Naive thymus-derived CD4-positive, alpha-beta T cell (primary cell): ENCODE data around the gene APCDD1L. TPM values are rescaled to one million over a fixed set of nuclear protein-coding genes. Genes with fewer than 3 reads are reported as not detected.

Experiments used
- ATAC-seq: fragments of 150-1000 bp; cut with Tn5 transposase; 2 replicates; pipeline ENCODE4 v1.10.0; 2021; ENCODE audit warnings: mild to moderate bottlenecking, moderate library complexity
- CTCF ChIA-PET: fragments of 350-600 bp; sonication (Branson Sonifier 250); formaldehyde crosslinking; loops from one replicate; lab custom pipeline; 2021; ENCODE audit warnings: antibody characterized with exemption; lab: Charles Lee
- POLR2A ChIA-PET: fragments of 350-600 bp; sonication (Branson Sonifier 250); formaldehyde crosslinking; loops from one replicate; lab custom pipeline; 2021; ENCODE audit warnings: antibody characterized with exemption, inconsistent platforms; lab: Charles Lee
- DNase-seq, 9 donors: peaks; one replicate each; pipeline versions ENCODE4 v3.0.0 to v3.0.0-alpha.2; 2020 to 2022; ENCODE audit warnings: mixed read lengths in 1 of 9
- H3K27ac ChIP-seq: one replicate; pipeline ENCODE4 v1.7.0; 2013; ENCODE audit warnings: mild to moderate bottlenecking, low read depth, low read length, moderate library complexity
- H3K27me3 ChIP-seq, 2 donors: one replicate each; pipeline ENCODE4 v1.7.0; 2013; ENCODE audit warnings: low read length in 2 of 2, mild to moderate bottlenecking in 2 of 2, moderate library complexity in 2 of 2; ENCODE audit not compliant: control insufficient read depth in 2 of 2, insufficient read depth in 2 of 2
- H3K36me3 ChIP-seq, 3 experiments: 1 replicate in 2 of 3; 2 replicates in 1 of 3; pipeline ENCODE4 v1.7.0; 2013; ENCODE audit warnings: low read length in 3 of 3, mild to moderate bottlenecking in 3 of 3, moderate library complexity in 1 of 3; ENCODE audit not compliant: insufficient read depth in 3 of 3, control insufficient read depth in 2 of 3
- H3K4me1 ChIP-seq, 2 donors: one replicate each; pipeline ENCODE4 v1.7.0; 2013; ENCODE audit warnings: low read length in 2 of 2, mild to moderate bottlenecking in 2 of 2, moderate library complexity in 1 of 2; ENCODE audit not compliant: control insufficient read depth in 2 of 2, insufficient read depth in 2 of 2
- H3K4me3 ChIP-seq: 2 replicates; pipeline ENCODE4 v1.7.0; 2013; ENCODE audit warnings: mild to moderate bottlenecking, low read length
- H3K9me3 ChIP-seq, 3 experiments: 1 replicate in 2 of 3; 2 replicates in 1 of 3; pipeline ENCODE4 v1.7.0; 2013; ENCODE audit warnings: low read length in 3 of 3; ENCODE audit not compliant: control insufficient read depth in 2 of 3
- H3K27ac Mint-ChIP-seq, 9 donors: one replicate each; pipeline ENCODE4 v1.8.0; 2020 to 2022; ENCODE audit warnings: mixed read lengths in 9 of 9, mild to moderate bottlenecking in 8 of 9, moderate library complexity in 5 of 9, inconsistent platforms in 2 of 9
- H3K27me3 Mint-ChIP-seq, 5 donors: one replicate each; pipeline ENCODE4 v1.8.0; 2021 to 2022; ENCODE audit warnings: mixed read lengths in 5 of 5, mild to moderate bottlenecking in 1 of 5
- H3K36me3 Mint-ChIP-seq, 5 donors: one replicate each; pipeline ENCODE4 v1.8.0; 2020 to 2022; ENCODE audit warnings: mixed read lengths in 5 of 5, mild to moderate bottlenecking in 3 of 5, inconsistent platforms in 1 of 5
- H3K4me1 Mint-ChIP-seq, 7 donors: one replicate each; pipeline ENCODE4 v1.8.0; 2020 to 2022; ENCODE audit warnings: mixed read lengths in 7 of 7, mild to moderate bottlenecking in 3 of 7, inconsistent platforms in 1 of 7
- H3K4me3 Mint-ChIP-seq, 10 donors: one replicate each; pipeline ENCODE4 v1.8.0; 2020 to 2022; ENCODE audit warnings: mild to moderate bottlenecking in 10 of 10, mixed read lengths in 10 of 10, moderate library complexity in 6 of 10, inconsistent platforms in 2 of 10
- H3K9me3 Mint-ChIP-seq, 11 donors: one replicate each; pipeline ENCODE4 v1.8.0; 2020 to 2022; ENCODE audit warnings: mixed read lengths in 11 of 11, mild to moderate bottlenecking in 4 of 11, inconsistent platforms in 1 of 11, moderate library complexity in 1 of 11
- intact Hi-C, 2 donors: fragments of 100-400 bp; cut with micrococcal nuclease; formaldehyde crosslinking; loops; one replicate each; pipeline ENCODE4 v1.15.1; 2023
- polyA plus RNA-seq, 2 donors: library from polyadenylated mRNA; unstranded; fragments of 300-500 nt; fragmentation: Illumina TruSeq; gene quantifications; one replicate each; pipeline ENCODE4 v1.2.3, GENCODE V29; 2021
- total RNA-seq, 6 experiments: library from RNA in 5 of 6; stranded (reverse) in 5 of 6; gene quantifications; 1 replicate in 5 of 6; 2 replicates in 1 of 6; pipeline ENCODE4 v1.2.3 and lab custom pipeline; 2021 to 2026

APCDD1L gene
- total RNA-seq = not detected
- polyA plus RNA-seq = under 1 TPM; 0.09 to 0.18 TPM
- total RNA-seq (lab: John Stamatoyannopoulos, UW) = not detected

GRCh38 chr20:58515233-58516212 lies at the start of gene APCDD1L:
APCDD1L (minus strand) TSS chr20:58515399; CDS start chr20:58514707, 692 bp downstream.
- Mint-ChIP-seq H3K27ac (no peak within 1 kb of the TSS), H3K36me3 (no peaks in the 10 kb centered on the region), H3K9me3 (no peaks in the 10 kb centered on the region), H3K27me3 (peaks cover 38 to 54% (median 43%) of the 10 kb centered on the region in 5 donors), H3K4me3 (no peak within 1 kb of the TSS), H3K4me1 (no peaks in the 10 kb centered on the region)
- ATAC-seq (no peak), DNase-seq (no peak)
- peaks cover 0 to 4% of the 10 kb centered on the region in 2 donors for H3K27me3 ChIP-seq
- H3K4me1 ChIP-seq = no peaks in the 10 kb centered on the region
- H3K9me3 ChIP-seq = no peaks in the 10 kb centered on the region
- no peak within 1 kb of the TSS for H3K27ac ChIP-seq
- intact Hi-C loops = no loop called here
- CTCF ChIA-PET = interaction anchor here (0.5 kb wide), 1 partner anchor 11 kb away, joined by 5 read pairs; no protein-coding TSS in a partner anchor
- no peak within 1 kb of the TSS for H3K4me3 ChIP-seq
- no peaks in the 10 kb centered on the region for H3K36me3 ChIP-seq
- POLR2A ChIA-PET = no interaction called here

DNA sequence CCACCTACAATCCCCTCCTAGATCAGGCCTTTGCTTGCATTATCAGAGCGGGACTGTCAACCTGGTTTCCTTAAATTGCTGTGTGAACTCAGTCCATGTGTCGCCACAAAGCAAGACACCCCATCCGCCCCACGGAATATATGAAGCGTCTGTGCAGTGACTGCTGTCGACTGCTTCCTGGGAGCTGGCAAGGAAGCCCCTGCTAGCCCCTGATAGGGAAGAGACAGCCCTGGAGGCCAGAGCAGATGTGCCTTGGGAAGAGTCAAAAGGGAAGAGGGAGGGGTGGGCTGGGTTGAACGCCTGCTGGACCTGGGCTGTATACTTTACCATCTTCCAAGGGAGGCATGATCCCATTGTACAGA lies 44.1 kb upstream of the APCDD1L start:
- H3K9me3 Mint-ChIP-seq = peaks cover 0 to 11% (median under 1%) of the 10 kb centered on the region in 11 donors
- intact Hi-C loops = no loop called here

DNA sequence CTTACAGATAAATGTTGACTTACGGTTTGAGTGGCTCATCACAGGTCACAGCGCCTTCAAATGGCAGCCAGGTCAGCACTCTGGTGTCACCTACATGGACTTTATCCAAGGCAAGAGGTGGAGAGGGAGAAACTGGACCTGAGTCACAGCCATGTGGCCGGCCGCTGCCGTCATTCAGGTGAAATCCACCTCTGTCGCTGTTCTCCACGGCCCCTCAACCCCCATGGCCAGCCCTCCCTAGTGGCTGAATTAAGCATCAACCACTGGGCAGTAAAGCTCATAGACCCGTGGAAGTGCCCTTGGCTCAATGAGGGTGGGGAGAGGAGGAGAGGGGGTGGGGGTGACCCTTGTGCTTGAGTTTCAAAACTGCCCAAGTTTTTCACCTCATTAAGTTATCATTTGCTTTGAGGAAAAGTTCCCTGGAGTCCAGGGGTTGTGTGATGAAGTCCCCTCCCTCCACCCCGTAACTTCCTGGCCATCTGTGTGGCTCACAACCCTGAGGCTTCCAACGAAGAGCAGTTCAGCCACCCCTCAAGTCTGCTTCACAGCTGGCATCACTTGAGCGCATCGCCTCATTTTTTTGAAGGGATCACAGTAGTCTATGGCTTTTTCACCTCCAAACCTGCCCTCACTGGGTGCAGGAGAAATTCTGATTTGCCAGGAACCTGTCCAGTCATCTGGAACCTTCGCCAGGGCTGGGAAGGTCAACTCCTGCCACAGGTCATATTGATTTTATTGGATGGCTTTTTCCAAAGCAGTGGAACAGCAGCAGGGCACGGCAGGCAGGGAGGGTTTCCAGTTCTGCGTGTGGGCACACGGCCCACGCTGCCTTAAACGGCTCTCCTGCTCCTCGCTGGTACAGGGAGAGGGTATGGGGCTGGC lies 43.5 kb upstream of the APCDD1L start:
- Histone ChIP-seq H3K36me3 (no peaks in the 10 kb centered on the region), H3K9me3 (no peaks in the 10 kb centered on the region), H3K4me1 (no peaks in the 10 kb centered on the region), H3K27ac (no peak overlapping the region), H3K27me3 (no peaks in the 10 kb centered on the region), H3K4me3 (no peak overlapping the region)
- peaks cover 0 to 32% (median 12%) of the 10 kb centered on the region in 5 donors for H3K27me3 Mint-ChIP-seq
- ChIA-PET CTCF (no interaction called here), POLR2A (no interaction called here)
- ATAC-seq = no peak
- no peak overlapping the region for H3K27ac Mint-ChIP-seq
- intact Hi-C loops = no loop called here
- H3K9me3 Mint-ChIP-seq = peaks cover 0 to 11% (median 0%) of the 10 kb centered on the region in 11 donors
- H3K36me3 Mint-ChIP-seq = peaks cover 0 to 6% (median 0%) of the 10 kb centered on the region in 5 donors
- no peak overlapping the region for H3K4me3 Mint-ChIP-seq
- DNase-seq = no peak
- H3K4me1 Mint-ChIP-seq = no peaks in the 10 kb centered on the region

More for the DNA sequence above, 44.1 kb upstream of the APCDD1L start:
- ATAC-seq (no peak), DNase-seq (no peak)
- H3K27me3 Mint-ChIP-seq = peaks cover 0 to 32% (median 12%) of the 10 kb centered on the region in 5 donors
- H3K4me1 Mint-ChIP-seq = no peaks in the 10 kb centered on the region
- H3K4me1 ChIP-seq = no peaks in the 10 kb centered on the region
- ChIA-PET POLR2A (no interaction called here), CTCF (no interaction called here)
- H3K27me3 ChIP-seq = no peaks in the 10 kb centered on the region
- peaks cover 0 to 7% (median 0%) of the 10 kb centered on the region in 5 donors for H3K36me3 Mint-ChIP-seq
- H3K9me3 ChIP-seq = no peaks in the 10 kb centered on the region
- no peak overlapping the region for H3K27ac ChIP-seq
- H3K4me3 ChIP-seq = no peak overlapping the region
- no peak overlapping the region for H3K4me3 Mint-ChIP-seq
- H3K36me3 ChIP-seq = no peaks in the 10 kb centered on the region
- no peak overlapping the region for H3K27ac Mint-ChIP-seq

DNA sequence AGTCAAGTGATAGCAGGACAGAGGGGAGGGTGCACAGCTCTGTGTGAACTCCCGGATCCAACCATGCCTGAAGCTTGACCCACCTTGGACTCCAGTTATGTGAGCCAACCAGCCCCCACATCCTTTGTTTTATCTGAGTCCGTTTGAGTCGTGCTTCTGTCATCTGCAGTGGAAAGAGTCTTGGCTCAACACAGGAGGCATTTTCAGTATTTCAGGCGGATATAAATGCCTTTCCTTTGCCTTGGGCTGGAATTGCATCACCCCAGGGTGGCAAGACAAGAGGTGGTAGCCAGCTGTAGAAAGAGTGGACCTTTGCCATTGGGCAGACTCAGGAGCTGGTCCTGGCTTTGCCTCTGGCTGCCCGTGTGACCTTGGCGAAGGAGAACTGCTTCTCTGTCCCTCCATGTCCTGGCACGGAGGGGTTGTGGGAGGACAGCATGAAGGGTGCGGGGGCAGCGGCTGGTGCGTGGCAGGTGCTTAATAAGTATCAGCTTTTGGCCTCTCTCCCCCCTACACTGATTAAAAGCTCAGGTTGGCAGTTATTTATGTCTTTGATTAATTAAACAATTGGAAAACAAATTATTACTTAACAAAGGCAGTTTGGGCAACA lies 42.6 kb upstream of the APCDD1L start:
- Mint-ChIP-seq H3K4me1 (no peaks in the 10 kb centered on the region), H3K9me3 (peaks cover 0 to 5% (median 0%) of the 10 kb centered on the region in 11 donors), H3K36me3 (peaks cover 0 to 4% (median 0%) of the 10 kb centered on the region in 5 donors), H3K27me3 (peaks cover 0 to 36% (median 12%) of the 10 kb centered on the region in 5 donors), H3K27ac (no peak overlapping the region), H3K4me3 (no peak overlapping the region)
- no peak overlapping the region for H3K4me3 ChIP-seq
- ATAC-seq (no peak), DNase-seq (no peak)
- H3K9me3 ChIP-seq = no peaks in the 10 kb centered on the region
- H3K27ac ChIP-seq = no peak overlapping the region
- intact Hi-C loops = no loop called here
- no peaks in the 10 kb centered on the region for H3K27me3 ChIP-seq
- ChIA-PET CTCF (no interaction called here), POLR2A (no interaction called here)
- H3K36me3 ChIP-seq = no peaks in the 10 kb centered on the region
- no peaks in the 10 kb centered on the region for H3K4me1 ChIP-seq

DNA sequence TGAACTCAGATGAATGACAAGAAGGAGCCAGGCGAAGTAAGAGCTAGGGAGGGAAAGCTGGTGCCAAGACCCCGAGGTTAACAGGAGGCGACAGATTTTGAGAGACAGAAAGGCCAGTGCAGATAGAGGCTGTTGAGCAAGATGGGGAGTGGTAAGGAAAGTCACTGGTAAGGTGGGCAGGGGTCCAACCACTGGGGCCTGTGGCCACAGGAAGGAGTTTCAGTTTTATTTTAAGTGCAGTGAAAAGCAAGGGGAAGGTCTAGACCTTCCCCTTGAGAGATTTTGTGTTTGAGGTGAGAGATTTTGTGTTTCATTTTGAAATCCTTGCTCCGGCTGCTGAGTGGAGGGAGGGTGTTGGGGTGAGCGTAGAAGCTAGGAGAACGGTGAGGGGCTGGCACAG lies 41.8 kb upstream of the APCDD1L start:
- DNase-seq = no peak
- Mint-ChIP-seq H3K27me3 (peaks cover 0 to 32% (median 12%) of the 10 kb centered on the region in 5 donors), H3K4me1 (no peaks in the 10 kb centered on the region), H3K27ac (no peak overlapping the region), H3K36me3 (peaks cover 0 to 4% (median 0%) of the 10 kb centered on the region in 5 donors), H3K9me3 (peaks cover 0 to 5% (median 0%) of the 10 kb centered on the region in 11 donors), H3K4me3 (no peak overlapping the region)
- Histone ChIP-seq H3K27me3 (no peaks in the 10 kb centered on the region), H3K4me3 (no peak overlapping the region), H3K4me1 (no peaks in the 10 kb centered on the region), H3K27ac (no peak overlapping the region), H3K36me3 (no peaks in the 10 kb centered on the region), H3K9me3 (no peaks in the 10 kb centered on the region)
- intact Hi-C loops = no loop called here
- CTCF ChIA-PET = no interaction called here
- POLR2A ChIA-PET = no interaction called here
- no peak for ATAC-seq

GRCh38 chr20:58555078-58555765 lies 40.0 kb upstream of the APCDD1L start:
- no peaks in the 10 kb centered on the region for H3K4me1 Mint-ChIP-seq
- no peaks in the 10 kb centered on the region for H3K4me1 ChIP-seq
- H3K4me3 ChIP-seq = no peak overlapping the region
- intact Hi-C loops = no loop called here
- no peaks in the 10 kb centered on the region for H3K36me3 ChIP-seq
- H3K4me3 Mint-ChIP-seq = no peak overlapping the region
- DNase-seq (no peak), ATAC-seq (no peak)
- peaks cover 0 to 4% (median 0%) of the 10 kb centered on the region in 5 donors for H3K36me3 Mint-ChIP-seq
- H3K27ac Mint-ChIP-seq = no peak overlapping the region
- CTCF ChIA-PET = no interaction called here
- POLR2A ChIA-PET = no interaction called here
- no peaks in the 10 kb centered on the region for H3K9me3 Mint-ChIP-seq
- no peak overlapping the region for H3K27ac ChIP-seq
- no peaks in the 10 kb centered on the region for H3K9me3 ChIP-seq
- peaks cover 0 to 21% (median 12%) of the 10 kb centered on the region in 5 donors for H3K27me3 Mint-ChIP-seq
- H3K27me3 ChIP-seq = no peaks in the 10 kb centered on the region
